T follicular helper cell (primary cell): ENCODE results near the gene BCL2L12.
"Not testable (repeated sequence)": the region's sequence is repeated elsewhere in the genome, so short reads cannot be mapped to it uniquely, and the experiment has no call there.

Experiments used
- DNase-seq: peaks from one replicate; pipeline ENCODE4 v3.0.0-alpha.2; 2020; ENCODE audit warnings: low read depth

Gene BCL2L12

GRCh38 chr19:49710372-49710951 lies 44.7 kb downstream of the BCL2L12 start:
- no peak for DNase-seq

GRCh38 chr19:49712397-49712859 lies 46.7 kb downstream of the BCL2L12 start:
- DNase-seq, result no peak

GRCh38 chr19:49713236-49713845 lies 47.6 kb downstream of the BCL2L12 start:
- no peak for DNase-seq

- DNase-seq, result no peak
Observed at GRCh38 chr19:49716154-49716553, 50.4 kb downstream of the BCL2L12 start.

- no peak for DNase-seq
Observed at GRCh38 chr19:49718511-49718910, 52.8 kb downstream of the BCL2L12 start.

- no peak for DNase-seq
Observed at GRCh38 chr19:49718991-49719390, 53.3 kb downstream of the BCL2L12 start.

- DNase-seq, result not testable (repeated sequence)
Observed at GRCh38 chr19:49719420-49719819, 53.7 kb downstream of the BCL2L12 start.
